Activated CD8-positive, alpha-beta T cell treated with anti-CD3 and anti-CD28 coated beads for 36 hours (primary cell): ENCODE results near the gene RANBP1. TPM values are rescaled to one million over a fixed set of nuclear protein-coding genes. Genes with fewer than 3 reads are reported as not detected.

ENCODE experiments used
- ATAC-seq: fragments of 200-7000 bp; cut with Tn5 transposase; one replicate; pipeline ENCODE4 v1.10.0; 2021; ENCODE audit warnings: mild to moderate bottlenecking, moderate library complexity
- CTCF ChIA-PET: fragments of 350-600 bp; sonication (Branson Sonifier 250); formaldehyde crosslinking; loops from one replicate; lab custom pipeline; 2021; ENCODE audit warnings: antibody characterized with exemption; lab: Charles Lee
- POLR2A ChIA-PET: fragments of 350-600 bp; sonication (Branson Sonifier 250); formaldehyde crosslinking; loops from one replicate; lab custom pipeline; 2021; ENCODE audit warnings: antibody characterized with exemption; lab: Charles Lee
- DNase-seq: peaks from one replicate; pipeline ENCODE4 v3.0.0-alpha.2; 2020
- H3K27ac Mint-ChIP-seq: one replicate; pipeline ENCODE4 v1.8.0; 2021; ENCODE audit warnings: mild to moderate bottlenecking, mixed read lengths
- H3K27me3 Mint-ChIP-seq: one replicate; pipeline ENCODE4 v1.8.0; 2021; ENCODE audit warnings: mixed read lengths
- H3K36me3 Mint-ChIP-seq: one replicate; pipeline ENCODE4 v1.8.0; 2021; ENCODE audit warnings: low read depth, mixed read lengths
- H3K4me1 Mint-ChIP-seq: one replicate; pipeline ENCODE4 v1.8.0; 2021; ENCODE audit warnings: low read depth, mixed read lengths
- H3K4me3 Mint-ChIP-seq: one replicate; pipeline ENCODE4 v1.8.0; 2021; ENCODE audit warnings: mild to moderate bottlenecking, moderate library complexity, mixed read lengths
- H3K9me3 Mint-ChIP-seq: one replicate; pipeline ENCODE4 v1.8.0; 2021; ENCODE audit warnings: mixed read lengths
- CTCF ChIP-seq: fragments of 200-600 bp; IDR thresholded peaks from one replicate; pipeline ENCODE4 v1.8.0; 2022; ENCODE audit warnings: antibody characterized with exemption, mild to moderate bottlenecking
- intact Hi-C: fragments of 100-400 bp; cut with micrococcal nuclease; formaldehyde crosslinking; loops from one replicate; pipeline ENCODE4 v1.10.0; 2022
- microRNA-seq: library from miRNA; unstranded; fragments of <30 nt; microRNA quantifications from one replicate; pipeline ENCODE4 v1.2.0, GENCODE V29; 2022; ENCODE audit warnings: borderline microRNAs expressed, borderline replicate concordance
- total RNA-seq, 2 experiments: library from RNA; stranded (reverse); gene quantifications; one replicate each; pipeline ENCODE4 v1.2.3, GENCODE V29; 2021

The RANBP1 gene
- total RNA-seq, 2 experiments from 2014 or later, result 411 to 412 TPM

GRCh38 chr22:20176421-20177085 lies 60.6 kb downstream of the RANBP1 start:
- H3K27me3 Mint-ChIP-seq, result no peaks in the 10 kb centered on the region
- ATAC-seq (no peak), DNase-seq (no peak)
- H3K4me3 Mint-ChIP-seq, result no peak overlapping the region
- POLR2A ChIA-PET, result no interaction called here
- no peak overlapping the region for H3K27ac Mint-ChIP-seq
- no peaks in the 10 kb centered on the region for H3K9me3 Mint-ChIP-seq
- CTCF ChIA-PET, result interaction anchor here (1.5 kb wide), 2 partner anchors 63 to 82 kb away, joined by 3 read pairs; no protein-coding TSS in a partner anchor
- no peaks in the 10 kb centered on the region for H3K36me3 Mint-ChIP-seq
- no peak for TF ChIP-seq CTCF
- H3K4me1 Mint-ChIP-seq, result no peaks in the 10 kb centered on the region
- intact Hi-C loops, result no loop called here

Small RNA genes lying within 50 kb of the gene (microRNA-seq; reads per million reads assigned to microRNA genes)
- gene MIR6816, result not detected

Other genes with a start within 250 kb of the RANBP1 start
- 10 to 100 TPM; 70.7 to 74.5 TPM for gene COMT, start 174.3 kb upstream of the RANBP1 start, total RNA-seq
- gene TXNRD2, start 174.3 kb upstream of the RANBP1 start, total RNA-seq, result 10 to 100 TPM; 18.0 to 18.5 TPM
- gene ARVCF, start 99.3 kb upstream of the RANBP1 start, total RNA-seq, result 1 to 10 TPM; 1.2 to 1.9 TPM
- gene TANGO2, start 95.0 kb upstream of the RANBP1 start, total RNA-seq, result 10 to 100 TPM; 15.7 to 18.3 TPM
- 10 to 100 TPM; 35.0 to 38.8 TPM for gene DGCR8, start 35.9 kb upstream of the RANBP1 start, total RNA-seq
- 100 to 1,000 TPM; 101 to 105 TPM for gene TRMT2A, start 1.1 kb downstream of the RANBP1 start, total RNA-seq
- 10 to 100 TPM; 44.5 to 44.8 TPM for gene ZDHHC8, start 15.7 kb downstream of the RANBP1 start, total RNA-seq
- gene CCDC188, start 35.0 kb downstream of the RANBP1 start, total RNA-seq, result not detected
- 1 to 10 TPM; 2.8 to 3.7 TPM for gene RTN4R, start 152.2 kb downstream of the RANBP1 start, total RNA-seq
- gene DGCR6L, start 204.0 kb downstream of the RANBP1 start, total RNA-seq, result 10 to 100 TPM; 30.7 to 32.0 TPM